Measurements from ENCODE around the gene ACSBG1.
A peak's percentile ranks its signal among the peaks of the same experiment; 100 is the strongest.
"Not testable (repeated sequence)": the region's sequence is repeated elsewhere in the genome, so short reads cannot be mapped to it uniquely, and the experiment has no call there.

Gene ACSBG1

GRCh38 chr15:78249131-78249530, 14.8 kb upstream of the ACSBG1 start:
- peak; percentile 16 for DNase-seq

DNA sequence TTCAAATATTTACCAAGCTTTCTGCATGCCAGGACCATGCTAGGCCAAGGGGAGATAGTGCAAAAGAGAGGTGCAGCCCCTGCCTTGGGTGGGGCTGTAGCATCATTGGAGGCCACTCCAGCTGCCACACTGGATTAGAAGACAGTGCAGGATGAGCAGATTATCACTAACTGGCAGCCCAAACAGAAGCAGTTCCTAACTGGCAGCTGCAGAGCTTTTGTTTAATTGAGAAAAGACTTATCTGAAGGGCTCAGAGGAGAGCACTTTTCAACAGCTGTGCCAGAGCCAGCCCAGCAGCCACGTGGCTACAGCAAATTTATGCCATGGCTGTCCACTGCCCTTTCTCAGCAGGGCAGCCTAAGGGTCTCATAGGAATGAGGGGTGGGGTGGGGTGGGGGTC, 13.5 kb upstream of the ACSBG1 start:
- no peak for DNase-seq

GRCh38 chr15:78245976-78246620, 11.7 kb upstream of the ACSBG1 start:
- DNase-seq = not testable (repeated sequence)

DNA sequence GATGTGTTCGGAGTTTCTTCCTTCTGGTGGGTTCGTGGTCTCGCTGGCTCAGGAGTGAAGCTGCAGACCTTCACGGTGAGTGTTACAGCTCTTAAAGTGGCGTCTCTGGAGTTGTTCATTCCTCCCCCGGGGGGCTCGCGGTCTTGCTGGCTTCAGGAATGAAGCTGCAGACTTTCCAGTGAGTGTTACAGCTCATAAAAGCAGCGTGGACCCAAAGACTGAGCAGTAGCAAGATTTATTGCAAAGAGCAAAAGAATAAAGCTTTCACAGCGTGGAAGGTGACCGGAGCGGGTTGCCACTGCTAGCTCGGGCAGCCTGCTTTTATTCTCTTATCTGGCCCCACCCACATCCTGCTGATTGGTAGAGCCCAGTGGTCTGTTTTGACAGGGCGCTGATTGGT, 11.0 kb upstream of the ACSBG1 start:
- DNase-seq = not testable (repeated sequence)

DNA sequence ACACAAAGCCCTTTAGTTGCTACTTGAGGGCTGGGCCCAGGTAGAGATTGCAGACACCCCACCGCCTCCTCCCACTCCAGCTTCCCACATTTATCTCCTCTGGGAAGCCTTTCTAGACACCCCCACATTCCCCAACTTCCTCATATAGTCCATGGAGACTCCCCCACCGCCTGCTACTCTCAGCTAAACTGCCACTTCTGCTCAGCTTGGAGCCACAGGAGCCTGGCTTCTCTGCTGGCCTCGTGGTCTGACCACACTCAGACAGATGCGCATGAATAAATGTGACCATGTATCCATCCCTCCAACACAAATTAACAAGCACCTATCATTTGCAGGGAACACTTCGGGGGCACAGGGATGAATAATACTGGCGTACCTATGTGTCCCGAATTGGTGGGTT, 10.5 kb upstream of the ACSBG1 start:
- DNase-seq = no peak

DNA sequence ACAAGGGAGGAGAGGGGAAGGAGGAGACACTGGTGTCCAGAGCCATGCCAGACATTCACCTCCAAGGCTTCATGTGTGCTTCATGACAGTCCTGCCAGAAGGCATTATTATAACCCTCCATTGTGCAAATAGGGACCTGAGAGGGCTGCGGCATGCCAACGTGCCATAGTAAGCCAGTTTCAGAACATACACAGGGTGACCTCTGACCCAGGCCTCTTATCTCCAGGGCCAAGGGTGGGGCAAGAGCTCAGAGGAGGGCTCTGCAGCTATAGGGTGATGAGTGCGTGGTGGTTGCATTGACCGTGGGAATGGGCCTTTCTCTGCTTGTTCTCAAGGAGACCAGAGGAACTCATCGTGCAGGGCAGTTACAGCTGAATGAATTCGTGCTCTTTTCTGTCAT, 9.7 kb upstream of the ACSBG1 start:
- no peak for DNase-seq

DNA sequence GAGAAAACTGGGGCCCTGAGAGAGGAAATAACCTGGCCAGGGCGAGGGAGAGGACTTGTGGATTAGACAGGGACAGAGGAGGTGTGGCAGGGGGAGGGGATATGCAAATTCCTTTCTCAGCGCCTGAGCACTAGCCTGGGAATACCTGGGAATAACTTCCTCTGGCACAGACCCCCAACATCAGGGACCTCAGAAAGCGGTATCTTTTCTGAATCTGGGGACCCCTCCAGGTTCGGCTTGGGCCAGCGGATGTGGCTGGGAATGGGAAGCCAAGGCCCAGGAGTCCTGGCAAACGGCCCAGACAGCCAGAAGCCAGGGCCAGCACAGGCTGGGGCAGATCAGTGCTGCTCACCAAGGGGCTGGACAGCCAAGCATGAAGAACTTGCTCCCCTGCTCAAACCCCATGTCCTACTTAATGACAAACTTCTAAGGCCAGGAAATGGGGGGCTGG, 9.2 kb upstream of the ACSBG1 start:
- DNase-seq = peak; percentile 14

DNA sequence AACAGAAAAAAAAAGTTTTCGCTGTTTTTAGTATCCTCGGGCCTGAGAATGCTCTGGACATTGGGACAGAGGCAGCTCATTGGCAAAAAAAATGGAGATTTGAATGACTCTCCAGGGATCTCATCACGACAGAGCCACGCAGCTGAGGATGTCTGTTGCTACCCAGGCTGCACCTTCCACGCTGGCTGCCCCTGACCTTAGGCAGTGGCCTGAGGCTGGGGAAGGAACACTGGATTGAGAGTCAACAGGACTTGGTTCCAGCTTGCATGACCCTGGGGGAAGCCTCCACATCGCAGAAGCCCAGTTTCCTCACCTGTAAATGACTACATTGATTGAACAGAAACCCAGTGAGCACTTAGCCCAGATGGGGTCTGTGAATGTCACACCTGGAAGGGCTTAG, 8.7 kb upstream of the ACSBG1 start:
- DNase-seq = no peak

- DNase-seq = no peak
Observed at GRCh38 chr15:78242128-78242527, 7.8 kb upstream of the ACSBG1 start.

DNA sequence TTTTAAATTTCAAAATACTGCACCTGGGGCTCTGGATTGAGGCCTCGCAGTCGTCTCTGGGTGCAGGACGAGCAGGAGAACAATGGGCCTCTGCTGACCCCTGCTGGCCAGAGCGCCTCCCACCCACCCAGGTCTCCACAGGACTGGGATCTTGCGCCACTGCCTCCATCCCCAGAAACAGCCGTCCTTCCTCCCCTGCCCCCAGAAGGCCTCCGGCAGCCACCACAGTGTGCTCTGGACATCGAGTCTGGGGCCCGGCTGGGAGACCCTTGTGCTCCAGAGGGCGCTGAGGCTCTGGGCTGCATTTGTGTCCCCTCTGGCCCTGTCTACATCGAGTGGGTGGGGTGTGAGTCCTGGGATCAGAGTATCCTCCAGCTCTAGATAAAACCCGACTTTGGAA, 6.7 kb upstream of the ACSBG1 start:
- DNase-seq = peak; percentile 32

GRCh38 chr15:78239811-78240210, 5.4 kb upstream of the ACSBG1 start:
- DNase-seq = no peak

GRCh38 chr15:78237146-78237545, 2.8 kb upstream of the ACSBG1 start:
- no peak for DNase-seq

DNA sequence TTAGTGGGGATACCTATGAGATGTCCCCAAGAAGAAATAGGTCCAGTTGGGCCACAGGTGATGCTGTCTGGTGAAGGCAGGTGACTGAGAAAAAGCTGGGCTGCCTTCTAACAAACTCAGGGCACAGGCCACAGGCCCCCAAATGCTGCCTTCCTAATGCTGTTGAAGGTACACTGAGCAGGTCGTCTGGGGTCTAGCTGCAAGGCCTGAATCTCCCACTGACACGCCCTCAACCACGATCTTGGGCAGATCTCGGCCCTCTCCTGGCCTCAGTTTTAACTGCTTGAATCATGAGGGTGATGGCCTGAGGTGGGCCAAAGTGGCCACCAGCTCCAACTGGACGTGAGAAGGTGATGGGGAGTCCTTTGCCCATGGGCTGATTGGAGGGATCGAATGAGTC, 2.1 kb upstream of the ACSBG1 start:
- DNase-seq = no peak

GRCh38 chr15:78233496-78233895, 869 bp downstream of the ACSBG1 start:
- no peak for DNase-seq

DNA sequence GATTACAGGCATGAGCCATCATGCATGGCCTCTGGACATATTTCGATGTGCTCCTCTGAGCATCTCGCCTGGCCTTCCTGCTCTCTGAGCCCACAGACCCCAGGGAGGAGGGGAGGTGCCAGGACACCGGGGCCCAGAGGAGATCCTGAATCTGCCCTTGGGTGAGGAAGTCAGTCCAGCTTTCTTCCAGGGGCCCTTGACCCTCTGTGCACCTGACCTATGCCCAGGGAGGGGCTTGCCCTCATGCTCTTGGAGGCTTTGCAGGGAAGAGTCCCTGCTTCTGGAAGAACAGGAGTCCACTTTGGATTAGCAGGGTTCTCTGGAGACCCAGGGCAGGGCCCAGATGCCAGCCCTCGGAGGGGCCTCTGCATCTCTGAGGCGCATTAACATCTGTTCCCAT, 1.4 kb downstream of the ACSBG1 start:
- DNase-seq = no peak

DNA sequence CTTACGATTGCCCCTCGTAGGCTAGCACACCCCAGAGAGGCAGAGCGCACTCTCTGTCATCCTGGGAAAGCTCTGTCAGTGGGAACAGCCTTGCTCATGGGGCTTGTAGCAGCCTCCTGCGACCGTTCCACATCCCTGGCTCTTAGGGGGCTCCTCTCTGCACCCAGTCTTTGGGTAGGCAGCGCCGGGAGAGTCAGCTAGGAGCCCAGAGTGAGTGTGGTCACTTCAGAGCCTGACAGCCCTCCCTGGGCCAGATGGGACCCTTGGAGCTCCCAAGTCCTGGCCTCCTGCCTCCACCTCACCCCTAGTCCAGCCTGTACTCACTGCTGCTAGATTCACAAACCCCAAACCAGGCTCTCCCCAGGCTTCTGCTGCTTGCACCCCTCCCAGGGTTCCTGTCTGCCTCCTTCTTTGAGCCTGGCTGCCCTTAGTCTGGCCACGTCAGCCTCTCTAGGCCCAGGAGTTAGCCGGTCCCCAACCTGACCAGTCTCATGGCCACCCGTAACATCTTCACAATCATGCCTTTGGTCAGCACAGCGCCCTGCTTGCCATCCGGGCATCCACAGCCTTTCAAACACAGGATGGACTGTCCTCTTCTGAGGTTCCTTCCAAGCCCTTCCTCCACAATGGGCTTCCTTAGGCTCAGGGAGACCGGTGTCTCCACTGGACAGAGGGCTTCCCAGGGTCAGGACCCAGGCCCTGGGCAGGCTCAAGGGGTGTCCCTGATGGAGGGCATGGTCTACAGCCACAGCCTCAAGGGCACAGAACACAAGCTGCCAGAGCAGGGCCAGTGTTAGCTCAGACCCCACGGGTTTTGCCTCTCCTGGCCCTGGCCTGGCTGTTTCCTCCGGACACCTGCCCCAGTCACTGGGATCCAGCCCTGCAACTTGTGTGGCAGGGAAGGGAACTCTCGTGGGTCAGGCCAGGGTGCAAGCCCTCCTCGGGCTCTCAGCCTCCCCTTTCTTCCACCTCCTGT, 4.6 kb downstream of the ACSBG1 start:
- DNase-seq = no peak

DNA sequence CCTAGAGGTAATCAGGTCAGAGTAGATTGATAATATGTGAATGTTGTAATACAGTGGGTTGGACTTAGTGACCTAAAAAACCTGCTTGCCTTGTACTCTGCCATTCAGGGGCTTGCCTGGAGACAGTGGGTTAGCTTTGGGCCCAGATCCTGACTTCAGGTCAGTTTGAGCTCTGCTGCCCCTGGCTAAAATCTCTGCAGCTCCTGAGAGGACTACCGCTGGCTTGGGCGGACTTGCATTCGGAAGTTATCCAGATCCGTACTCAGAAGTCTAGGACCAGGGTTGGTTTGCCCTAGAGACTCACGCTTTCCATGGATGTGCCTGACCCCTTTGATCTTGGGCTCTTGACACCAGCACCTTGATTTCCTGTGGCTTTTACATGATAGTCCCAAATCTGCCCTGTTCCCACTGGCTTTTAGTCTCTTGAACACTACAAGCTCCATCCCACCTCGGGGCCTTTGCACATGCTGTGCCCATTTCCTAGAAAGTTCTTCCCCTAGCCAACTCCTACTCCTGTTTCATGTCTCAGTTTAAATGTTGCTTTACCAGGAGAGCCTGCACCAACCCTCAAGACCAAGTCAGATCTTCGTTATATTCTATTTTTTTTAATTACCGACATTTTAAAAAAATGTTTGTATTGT, 5.9 kb downstream of the ACSBG1 start:
- DNase-seq = no peak

DNA sequence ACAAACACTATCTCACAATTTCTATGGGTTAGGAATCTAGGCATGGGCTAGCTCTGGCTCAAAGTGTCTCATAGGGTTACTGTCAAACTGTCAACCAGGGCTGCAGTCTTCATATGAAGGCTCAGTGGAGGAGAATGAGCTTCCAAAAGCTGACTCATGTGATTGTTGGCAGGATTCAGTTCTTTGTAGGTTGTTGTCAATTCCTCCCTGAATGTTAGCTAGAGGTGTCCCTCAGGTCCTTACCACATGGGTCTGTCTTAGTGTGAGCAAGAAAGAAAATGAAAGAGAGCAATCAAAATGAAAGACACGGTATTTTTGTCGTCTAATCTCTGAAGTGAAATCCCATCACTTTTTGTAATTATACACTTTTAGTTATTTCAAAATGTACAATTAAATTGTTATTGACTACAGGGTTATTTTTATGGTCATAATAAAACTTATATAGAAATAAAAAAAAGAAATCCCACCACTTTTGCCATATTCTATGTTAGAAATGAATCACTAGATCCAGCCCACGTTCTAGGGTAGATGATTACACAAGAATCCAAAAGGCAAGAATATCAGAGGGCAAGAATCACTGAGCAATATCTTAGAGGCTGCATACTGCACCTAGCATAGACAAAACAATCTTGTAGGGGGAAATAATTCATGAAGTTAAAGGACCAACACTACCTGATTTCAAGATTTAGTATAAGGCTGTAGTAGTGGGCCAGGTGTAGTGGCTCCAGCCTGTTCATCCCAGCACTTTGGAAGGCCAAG, 8.4 kb downstream of the ACSBG1 start:
- no peak for DNase-seq

DNA sequence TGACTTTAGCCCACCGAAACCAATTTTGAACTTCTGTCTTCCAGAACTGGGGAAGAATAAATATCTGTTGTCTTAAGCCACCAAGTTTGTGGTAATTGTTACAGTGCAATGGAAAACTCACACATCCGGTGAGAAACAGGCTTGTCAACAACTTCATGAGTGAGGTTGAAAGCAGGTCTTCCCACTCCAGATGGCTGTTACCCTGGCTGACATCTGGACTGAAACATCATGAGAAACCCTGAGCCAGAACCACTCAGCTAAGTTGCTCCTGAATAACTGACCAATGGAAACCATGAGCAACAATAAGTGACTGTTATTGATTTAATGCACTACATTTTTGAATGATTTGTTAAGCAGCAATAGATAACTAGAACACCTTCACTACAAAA, 10.3 kb downstream of the ACSBG1 start:
- DNase-seq = no peak

DNA sequence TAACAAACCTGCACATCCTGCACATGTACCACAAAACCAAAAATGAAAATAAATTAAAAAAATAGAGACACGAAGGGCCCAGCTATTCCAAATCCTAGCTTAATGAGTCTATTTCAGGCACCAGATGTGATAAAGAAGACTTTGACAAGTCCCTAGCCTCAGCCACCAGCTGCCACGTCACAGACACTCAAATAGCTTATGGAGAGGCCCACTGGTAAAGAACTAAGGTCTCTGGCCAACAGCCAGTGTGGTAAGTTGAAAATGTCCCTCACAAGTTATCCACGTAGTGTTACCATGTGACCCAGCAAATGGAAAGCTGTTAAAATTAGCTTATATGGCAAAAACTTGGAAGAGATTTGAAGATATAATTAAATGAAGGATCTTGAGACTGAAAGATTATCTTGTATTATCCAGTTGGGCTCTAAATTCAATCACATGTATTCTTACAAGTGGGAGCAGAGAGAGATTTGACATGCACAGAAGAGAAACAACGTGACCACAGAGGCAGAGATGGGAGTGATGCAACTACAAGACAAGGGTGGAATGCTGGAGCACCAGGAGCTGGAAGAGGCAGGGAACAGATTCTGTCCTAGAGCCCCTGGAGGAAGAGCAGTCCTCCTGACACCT, 10.9 kb downstream of the ACSBG1 start:
- no peak for DNase-seq

DNA sequence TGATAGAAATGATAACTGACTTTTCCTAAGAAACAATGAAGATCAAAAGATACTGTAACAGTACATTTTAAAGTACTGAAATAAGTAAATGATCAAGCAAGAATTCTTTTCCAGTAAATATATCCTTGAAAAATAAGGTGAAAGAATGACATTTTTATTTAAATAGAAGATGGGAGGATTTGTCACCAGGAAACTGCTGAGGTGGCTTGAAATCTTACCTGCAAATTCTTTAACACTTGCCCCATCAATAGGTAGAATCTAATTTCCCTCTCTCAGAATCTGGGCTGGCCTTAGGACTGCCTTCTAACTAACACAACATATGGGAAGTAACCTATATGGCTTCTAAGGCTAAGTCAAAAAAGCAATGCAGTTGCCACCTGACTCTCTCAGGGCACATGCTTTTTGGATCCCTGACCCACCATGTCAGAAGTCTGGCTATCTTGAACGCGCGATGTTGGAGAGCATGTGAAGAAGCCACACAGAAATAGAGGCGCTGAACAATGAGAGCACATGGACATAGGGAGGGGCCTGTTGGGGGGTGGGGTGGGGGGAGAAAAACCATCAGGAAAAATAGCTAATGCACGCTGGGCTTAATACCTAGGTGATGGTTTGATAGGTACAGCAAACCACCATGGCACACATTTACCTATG, 11.5 kb downstream of the ACSBG1 start:
- DNase-seq = no peak

DNA sequence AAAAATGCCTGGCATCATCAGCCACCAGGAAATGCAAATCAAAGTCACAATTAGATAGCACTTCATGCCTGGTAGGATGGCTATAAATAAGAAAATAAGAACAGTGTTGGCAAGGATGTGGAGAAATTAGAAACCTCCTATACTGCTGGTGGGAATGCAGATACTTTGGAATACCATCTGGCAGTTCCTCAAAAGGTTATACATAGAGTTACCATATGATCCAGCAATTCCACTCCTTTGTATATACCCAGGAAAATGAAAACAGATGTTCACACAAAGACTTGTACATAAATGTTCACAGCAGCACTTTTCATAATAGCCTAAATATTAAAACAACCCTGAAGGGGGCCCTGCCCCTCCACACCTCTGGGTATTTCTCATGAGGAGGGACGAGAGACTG, 13.7 kb downstream of the ACSBG1 start:
- DNase-seq = no peak
